ENCODE results near the gene PRPF19. TPM values are rescaled to one million over a fixed set of nuclear protein-coding genes. Genes with fewer than 3 reads are reported as not detected.

Gene PRPF19
- total RNA-seq, 1 experiment from 2014 or later = 160 TPM

DNA sequence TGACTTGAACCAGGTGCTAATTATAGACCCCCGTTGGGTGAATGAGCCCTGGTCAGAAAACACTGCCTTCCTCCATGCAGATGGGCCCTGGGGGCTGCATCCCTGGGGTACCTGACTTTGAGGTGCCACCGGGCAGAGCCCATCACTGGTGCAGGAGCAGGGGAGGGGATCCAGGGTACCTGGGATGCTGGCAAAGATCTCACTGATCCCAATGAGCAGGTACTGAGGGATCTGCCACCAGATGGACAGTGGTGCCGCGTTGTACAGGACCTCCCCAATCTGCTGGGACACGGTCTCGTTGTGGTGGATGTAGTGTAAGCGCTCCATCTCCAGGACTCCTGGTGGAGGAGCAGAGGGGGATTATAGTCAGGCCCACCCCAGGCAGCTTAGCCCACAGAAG is 32.9 kb upstream of the PRPF19 start:
- no peak for DNase-seq
- Histone ChIP-seq H3K4me1 (replicated peaks; ENCODE audit: insufficient read depth) (peaks cover 26% of the 10 kb centered on the region), H3K36me3 (ENCODE audit: low read depth) (no peaks in the 10 kb centered on the region), H4K20me1 (ENCODE audit: insufficient read depth) (no peaks in the 10 kb centered on the region), H3K27ac (no peak overlapping the region), H3K27me3 (ENCODE audit: insufficient read depth, low read depth) (no peaks in the 10 kb centered on the region), H3K4me3 (no peak overlapping the region), H3F3A (ENCODE audit: insufficient read depth, low read depth) (peaks cover 26% of the 10 kb centered on the region), H3K79me2 (ENCODE audit: low read depth) (no peaks in the 10 kb centered on the region), H3K9me2 (ENCODE audit: insufficient read depth) (no peaks in the 10 kb centered on the region), H3K9me3 (ENCODE audit: insufficient read depth, low read depth) (no peaks in the 10 kb centered on the region), H3K4me2 (no peak overlapping the region), H2AFZ (no peak overlapping the region)
- TSS peak; percentile 21 for BruUV-seq (replicated peaks)
- CTCF ChIA-PET = interaction anchor here (0.6 kb wide), 1 partner anchor 110 kb away, joined by 6 read pairs; no protein-coding TSS in a partner anchor
- no peak for TF ChIP-seq EZH2 (IDR thresholded peaks at IDR 0.05; ENCODE audit: low read depth)
- TF ChIP-seq, protein P1, sequence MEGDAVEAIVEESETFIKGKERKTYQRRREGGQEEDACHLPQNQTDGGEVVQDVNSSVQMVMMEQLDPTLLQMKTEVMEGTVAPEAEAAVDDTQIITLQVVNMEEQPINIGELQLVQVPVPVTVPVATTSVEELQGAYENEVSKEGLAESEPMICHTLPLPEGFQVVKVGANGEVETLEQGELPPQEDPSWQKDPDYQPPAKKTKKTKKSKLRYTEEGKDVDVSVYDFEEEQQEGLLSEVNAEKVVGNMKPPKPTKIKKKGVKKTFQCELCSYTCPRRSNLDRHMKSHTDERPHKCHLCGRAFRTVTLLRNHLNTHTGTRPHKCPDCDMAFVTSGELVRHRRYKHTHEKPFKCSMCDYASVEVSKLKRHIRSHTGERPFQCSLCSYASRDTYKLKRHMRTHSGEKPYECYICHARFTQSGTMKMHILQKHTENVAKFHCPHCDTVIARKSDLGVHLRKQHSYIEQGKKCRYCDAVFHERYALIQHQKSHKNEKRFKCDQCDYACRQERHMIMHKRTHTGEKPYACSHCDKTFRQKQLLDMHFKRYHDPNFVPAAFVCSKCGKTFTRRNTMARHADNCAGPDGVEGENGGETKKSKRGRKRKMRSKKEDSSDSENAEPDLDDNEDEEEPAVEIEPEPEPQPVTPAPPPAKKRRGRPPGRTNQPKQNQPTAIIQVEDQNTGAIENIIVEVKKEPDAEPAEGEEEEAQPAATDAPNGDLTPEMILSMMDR (conservative IDR thresholded peaks at IDR 0.05) = no peak
- POLR2A ChIA-PET (ENCODE audit: unreplicated experiment) = no interaction called here
- intact Hi-C loops (cut with micrococcal nuclease; ENCODE audit: unreplicated experiment) = no loop called here

GRCh38 chr11:60938500-60938899 is 32.1 kb upstream of the PRPF19 start:
- H3K27me3 ChIP-seq (ENCODE audit: insufficient read depth, low read depth) = no peaks in the 10 kb centered on the region
- intact Hi-C loops (cut with micrococcal nuclease; ENCODE audit: unreplicated experiment) = no loop called here
- no peak overlapping the region for H3K4me3 ChIP-seq
- H3K9me2 ChIP-seq (ENCODE audit: insufficient read depth) = no peaks in the 10 kb centered on the region
- no peak overlapping the region for H3K4me2 ChIP-seq
- peaks cover 18% of the 10 kb centered on the region for H3F3A ChIP-seq (ENCODE audit: insufficient read depth, low read depth)
- H3K36me3 ChIP-seq (ENCODE audit: low read depth) = no peaks in the 10 kb centered on the region
- no peaks in the 10 kb centered on the region for H3K9me3 ChIP-seq (ENCODE audit: insufficient read depth, low read depth)
- POLR2A ChIA-PET (ENCODE audit: unreplicated experiment) = interaction anchor here (0.6 kb wide), 1 partner anchor 25 kb away, joined by 5 read pairs; the partner anchor contains the start of gene TMEM109
- no peaks in the 10 kb centered on the region for H4K20me1 ChIP-seq (ENCODE audit: insufficient read depth)
- H3K27ac ChIP-seq = no peak overlapping the region
- CTCF ChIA-PET = no interaction called here
- peak in 1 of 2 experiments; percentile 22 for DNase-seq
- H3K4me1 ChIP-seq (replicated peaks; ENCODE audit: insufficient read depth) = peaks cover 23% of the 10 kb centered on the region
- H2AFZ ChIP-seq = no peak overlapping the region
- TF ChIP-seq, protein P1 (conservative IDR thresholded peaks at IDR 0.05) = no peak
- no peak for TF ChIP-seq EZH2 (IDR thresholded peaks at IDR 0.05; ENCODE audit: low read depth)
- no peaks in the 10 kb centered on the region for H3K79me2 ChIP-seq (ENCODE audit: low read depth)
- BruUV-seq (replicated peaks) = no TSS peak

- Histone ChIP-seq H4K20me1 (ENCODE audit: insufficient read depth) (no peaks in the 10 kb centered on the region), H3K27me3 (ENCODE audit: insufficient read depth, low read depth) (no peaks in the 10 kb centered on the region), H3K9me2 (ENCODE audit: insufficient read depth) (no peaks in the 10 kb centered on the region), H3K9me3 (ENCODE audit: insufficient read depth, low read depth) (no peaks in the 10 kb centered on the region), H3K27ac (no peak overlapping the region), H3K36me3 (ENCODE audit: low read depth) (no peaks in the 10 kb centered on the region), H3K4me2 (no peak overlapping the region), H3K4me1 (replicated peaks; ENCODE audit: insufficient read depth) (peaks cover 16% of the 10 kb centered on the region), H3F3A (ENCODE audit: insufficient read depth, low read depth) (peaks cover 11% of the 10 kb centered on the region), H2AFZ (no peak overlapping the region), H3K4me3 (no peak overlapping the region), H3K79me2 (ENCODE audit: low read depth) (no peaks in the 10 kb centered on the region)
- POLR2A ChIA-PET (ENCODE audit: unreplicated experiment) = interaction anchor here (0.6 kb wide), 1 partner anchor 24 kb away, joined by 5 read pairs; the partner anchor contains the start of gene TMEM109
- CTCF ChIA-PET = no interaction called here
- intact Hi-C loops (cut with micrococcal nuclease; ENCODE audit: unreplicated experiment) = no loop called here
- TF ChIP-seq, protein P1 (conservative IDR thresholded peaks at IDR 0.05) = no peak
- no peak for TF ChIP-seq EZH2 (IDR thresholded peaks at IDR 0.05; ENCODE audit: low read depth)
- no peak for DNase-seq
- no TSS peak for BruUV-seq (replicated peaks)
Measured at GRCh38 chr11:60937811-60938210, 31.4 kb upstream of the PRPF19 start.

Measured in PC-9 (cell line).